Measurements from ENCODE around the gene TLR10.

The TLR10 gene

GRCh38 chr4:38734446-38734845, 48.3 kb downstream of the TLR10 start:
- intact Hi-C loops (cut with DNase I; ENCODE audit: low total_unique reads), result loop anchor here (5.0 kb wide), 1 partner anchor 412 kb away; no protein-coding TSS in a partner anchor
- no peaks in the 10 kb centered on the region for H3K27me3 ChIP-seq
- no peak for DNase-seq

GRCh38 chr4:38733663-38734062, 49.1 kb downstream of the TLR10 start:
- intact Hi-C loops (cut with DNase I; ENCODE audit: low total_unique reads), result loop anchor here (2.0 to 5.0 kb wide), 2 partner anchors 411 to 557 kb away; no protein-coding TSS in a partner anchor

More at GRCh38 chr4:38734446-38734845, 48.3 kb downstream of the TLR10 start:
- Histone ChIP-seq H3K9me3 (no peaks in the 10 kb centered on the region), H3K36me3 (no peaks in the 10 kb centered on the region), H3K27ac (no peak overlapping the region), H3K4me3 (no peak overlapping the region), H3K4me1 (peaks cover 0 to 6% (median 2%) of the 10 kb centered on the region in 4 donors)
- no peak for TF ChIP-seq CTCF (IDR thresholded peaks at IDR 0.05)

GRCh38 chr4:38730830-38731646, 51.8 kb downstream of the TLR10 start:
- DNase-seq, result peak; percentile 72 to 88
- intact Hi-C loops (cut with DNase I; ENCODE audit: low total_unique reads), result loop anchor here (5.0 kb wide), 1 partner anchor 409 kb away; no protein-coding TSS in a partner anchor
- no peak overlapping the region for H3K27ac ChIP-seq

More at GRCh38 chr4:38733663-38734062, 49.1 kb downstream of the TLR10 start:
- no peaks in the 10 kb centered on the region for H3K9me3 ChIP-seq
- H3K4me3 ChIP-seq, result no peak overlapping the region
- H3K4me1 ChIP-seq, result peaks cover 0 to 6% (median 2%) of the 10 kb centered on the region in 4 donors
- H3K27ac ChIP-seq, result no peak overlapping the region
- no peaks in the 10 kb centered on the region for H3K36me3 ChIP-seq
- no peaks in the 10 kb centered on the region for H3K27me3 ChIP-seq
- DNase-seq, result no peak
- TF ChIP-seq CTCF (IDR thresholded peaks at IDR 0.05), result no peak

GRCh38 chr4:38730493-38730829, 52.3 kb downstream of the TLR10 start:
- no peak for TF ChIP-seq CTCF (IDR thresholded peaks at IDR 0.05)
- DNase-seq, result no peak
- no peaks in the 10 kb centered on the region for H3K27me3 ChIP-seq
- intact Hi-C loops (cut with DNase I; ENCODE audit: low total_unique reads), result loop anchor here (5.0 kb wide), 1 partner anchor 408 kb away; no protein-coding TSS in a partner anchor
- H3K36me3 ChIP-seq, result no peaks in the 10 kb centered on the region
- no peaks in the 10 kb centered on the region for H3K9me3 ChIP-seq
- no peak overlapping the region for H3K4me3 ChIP-seq
- peaks cover 0 to 6% (median 2%) of the 10 kb centered on the region in 4 donors for H3K4me1 ChIP-seq
- no peak overlapping the region for H3K27ac ChIP-seq

More at GRCh38 chr4:38730830-38731646, 51.8 kb downstream of the TLR10 start:
- Histone ChIP-seq H3K4me3 (no peak overlapping the region), H3K36me3 (no peaks in the 10 kb centered on the region), H3K27me3 (no peaks in the 10 kb centered on the region), H3K4me1 (peaks cover 0 to 6% (median 2%) of the 10 kb centered on the region in 4 donors), H3K9me3 (no peaks in the 10 kb centered on the region)
- peak; percentile 89 for TF ChIP-seq CTCF (IDR thresholded peaks at IDR 0.05)

- no peak for DNase-seq
- intact Hi-C loops (cut with DNase I; ENCODE audit: low total_unique reads), result no loop called here
These were observed 54.1 kb downstream of the TLR10 start for GRCh38 chr4:38728631-38729141.

More at GRCh38 chr4:38728631-38729141, 54.1 kb downstream of the TLR10 start:
- Histone ChIP-seq H3K27me3 (no peaks in the 10 kb centered on the region), H3K9me3 (no peaks in the 10 kb centered on the region), H3K4me1 (peaks cover 0 to 13% (median 3%) of the 10 kb centered on the region in 4 donors), H3K4me3 (no peak overlapping the region), H3K36me3 (no peaks in the 10 kb centered on the region), H3K27ac (no peak overlapping the region)
- TF ChIP-seq CTCF (IDR thresholded peaks at IDR 0.05), result no peak

Measured in tibial artery (tissue), 4 donors.